GM03348 (cell line): ENCODE data around the gene HYAL1.

Experiments
- DNase-seq: peaks from one replicate; pipeline ENCODE4 v3.0.0; 2012; ENCODE audit warnings: low spot score

The HYAL1 gene

GRCh38 chr3:50303013-50303815 is at the start of gene HYAL1:
HYAL1 (minus strand) TSS chr3:50303574; CDS start chr3:50302956, 618 bp downstream.
- DNase-seq = no peak

GRCh38 chr3:50352781-50353180 is 49.4 kb upstream of the HYAL1 start:
- DNase-seq = no peak

DNA sequence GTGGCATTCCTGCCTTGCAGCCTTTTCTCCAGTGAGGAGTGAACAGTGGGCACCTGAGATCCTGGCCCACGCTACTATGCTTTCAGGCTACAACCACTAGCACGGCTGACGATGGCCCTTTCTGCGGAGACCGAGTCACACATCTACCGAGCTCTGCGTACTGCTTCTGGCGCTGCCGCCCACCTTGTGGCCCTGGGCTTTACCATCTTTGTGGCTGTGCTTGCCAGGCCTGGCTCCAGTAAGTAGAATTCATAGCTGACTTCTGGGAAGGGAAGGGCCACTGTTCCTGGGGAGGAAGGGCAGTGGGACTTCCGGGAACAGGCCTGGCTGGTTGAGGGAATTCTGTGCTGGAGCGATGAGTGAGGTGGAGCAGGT is 47.9 kb upstream of the HYAL1 start:
- DNase-seq = no peak

GRCh38 chr3:50350527-50351322 is 47.4 kb upstream of the HYAL1 start, which contains the start of the genes CYB561D2 and NPRL2:
CYB561D2 (plus strand) TSS chr3:50350862; CDS start chr3:50351434, 572 bp downstream.
NPRL2 (minus strand) TSS chr3:50350775; CDS start chr3:50350652, 123 bp downstream.
- DNase-seq = peak; percentile 97

GRCh38 chr3:50350213-50350526 is 46.8 kb upstream of the HYAL1 start:
- no peak for DNase-seq

DNA sequence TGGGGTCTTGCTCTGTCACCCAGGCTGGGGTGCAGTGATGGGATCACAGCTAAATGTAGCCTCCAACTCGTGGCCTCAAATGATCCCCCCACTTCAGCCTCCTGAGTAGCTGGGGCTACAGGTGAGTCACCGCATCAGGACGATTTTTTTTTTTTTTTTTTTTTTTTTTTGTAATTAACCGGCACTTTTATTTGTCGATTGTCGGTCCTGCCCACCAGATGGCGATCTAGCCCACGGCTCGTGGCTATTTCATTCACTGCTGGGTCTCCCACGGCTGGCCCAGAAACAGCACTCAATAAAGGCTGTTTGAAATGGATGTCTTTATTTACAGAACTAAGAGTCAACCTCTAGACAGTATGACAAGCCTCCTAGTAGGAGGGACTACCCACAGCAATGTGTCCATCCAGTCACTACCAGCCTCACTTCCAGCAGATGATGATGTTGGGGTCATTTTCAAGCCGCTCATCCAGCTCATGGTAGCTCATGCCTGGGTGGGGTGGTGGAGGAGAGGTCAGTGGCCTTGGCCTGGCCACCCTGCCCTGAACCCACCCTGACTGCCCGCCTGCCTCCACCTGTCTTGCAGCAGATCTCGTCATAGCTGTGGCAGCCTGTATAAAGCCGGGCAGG is 43.9 kb upstream of the HYAL1 start:
- DNase-seq = peak; percentile 77

DNA sequence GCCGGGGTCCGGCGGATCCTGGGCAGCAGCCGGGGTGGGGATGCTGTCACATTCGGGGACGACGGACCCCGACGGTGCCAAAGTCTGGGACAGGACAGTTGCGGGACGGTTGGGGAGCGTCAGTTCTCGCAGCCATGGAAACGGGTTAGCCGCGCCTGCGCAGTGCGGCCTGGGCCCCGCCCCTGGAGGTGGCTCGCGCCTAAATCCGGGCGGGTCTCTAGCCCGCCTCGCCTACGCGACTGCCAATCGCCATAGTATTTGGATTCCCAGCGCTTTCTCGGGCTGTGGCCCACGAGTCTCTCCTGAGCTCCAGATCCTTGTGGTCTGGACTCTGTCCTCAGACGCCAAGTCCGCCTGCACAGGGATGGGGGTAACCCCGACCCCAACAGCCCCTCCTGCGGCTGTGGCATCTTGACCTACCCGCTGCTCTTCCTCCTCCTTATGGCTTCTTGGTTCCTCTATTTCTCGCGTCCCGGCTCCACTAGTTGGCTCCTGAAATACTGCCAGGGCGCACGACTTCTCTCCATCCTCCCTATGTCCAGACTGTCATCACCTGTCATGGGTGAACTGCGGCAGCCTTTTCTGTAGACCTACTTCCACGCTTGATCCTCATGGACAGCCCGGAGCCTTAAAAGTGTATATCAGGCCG is 42.3 kb upstream of the HYAL1 start, which contains the start of gene ZMYND10:
Gene ZMYND10, minus strand, starts transcription at position 147 of the 649 bp plus-strand sequence. CDS start 153 bp downstream, outside the sequence.
- DNase-seq = peak; percentile 95

GRCh38 chr3:50345008-50345407 is 41.6 kb upstream of the HYAL1 start:
- no peak for DNase-seq

- DNase-seq = no peak
These were observed 39.6 kb upstream of the HYAL1 start for GRCh38 chr3:50342813-50343633.

DNA sequence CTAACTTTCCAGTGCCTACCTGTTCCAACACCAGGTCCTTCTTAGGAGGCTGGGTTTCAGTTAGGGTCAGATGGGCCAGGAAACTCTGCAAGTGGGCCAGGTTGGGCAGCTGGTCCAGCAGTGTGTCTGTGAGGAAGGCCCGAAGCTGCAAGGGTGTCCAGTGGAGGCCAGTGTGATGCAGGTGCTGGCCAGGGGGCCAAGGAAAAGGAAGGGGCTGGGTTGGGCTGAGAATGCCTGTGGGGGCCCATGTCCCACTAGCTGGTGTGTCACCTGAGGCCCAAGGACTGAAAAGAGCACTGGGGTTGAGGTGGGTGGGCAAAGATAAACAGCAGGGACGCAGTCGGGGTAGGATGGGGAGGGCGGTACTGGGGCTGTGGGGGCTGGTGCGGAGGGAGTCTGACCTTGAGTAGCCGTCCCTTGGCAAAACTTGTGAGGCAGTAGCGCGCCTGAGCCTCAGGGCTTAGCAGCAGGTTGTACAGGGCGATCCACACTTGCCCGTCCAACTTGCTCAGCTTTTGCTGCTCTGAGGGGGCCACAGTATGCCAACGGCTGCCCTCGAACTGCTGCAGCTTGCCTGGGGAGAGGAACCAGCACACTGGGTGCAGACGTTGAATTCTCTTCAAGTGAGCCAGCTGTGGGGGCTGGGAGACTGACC is 38.7 kb upstream of the HYAL1 start:
- no peak for DNase-seq

- no peak for DNase-seq
These were observed 38.2 kb upstream of the HYAL1 start for GRCh38 chr3:50341537-50341936.

DNA sequence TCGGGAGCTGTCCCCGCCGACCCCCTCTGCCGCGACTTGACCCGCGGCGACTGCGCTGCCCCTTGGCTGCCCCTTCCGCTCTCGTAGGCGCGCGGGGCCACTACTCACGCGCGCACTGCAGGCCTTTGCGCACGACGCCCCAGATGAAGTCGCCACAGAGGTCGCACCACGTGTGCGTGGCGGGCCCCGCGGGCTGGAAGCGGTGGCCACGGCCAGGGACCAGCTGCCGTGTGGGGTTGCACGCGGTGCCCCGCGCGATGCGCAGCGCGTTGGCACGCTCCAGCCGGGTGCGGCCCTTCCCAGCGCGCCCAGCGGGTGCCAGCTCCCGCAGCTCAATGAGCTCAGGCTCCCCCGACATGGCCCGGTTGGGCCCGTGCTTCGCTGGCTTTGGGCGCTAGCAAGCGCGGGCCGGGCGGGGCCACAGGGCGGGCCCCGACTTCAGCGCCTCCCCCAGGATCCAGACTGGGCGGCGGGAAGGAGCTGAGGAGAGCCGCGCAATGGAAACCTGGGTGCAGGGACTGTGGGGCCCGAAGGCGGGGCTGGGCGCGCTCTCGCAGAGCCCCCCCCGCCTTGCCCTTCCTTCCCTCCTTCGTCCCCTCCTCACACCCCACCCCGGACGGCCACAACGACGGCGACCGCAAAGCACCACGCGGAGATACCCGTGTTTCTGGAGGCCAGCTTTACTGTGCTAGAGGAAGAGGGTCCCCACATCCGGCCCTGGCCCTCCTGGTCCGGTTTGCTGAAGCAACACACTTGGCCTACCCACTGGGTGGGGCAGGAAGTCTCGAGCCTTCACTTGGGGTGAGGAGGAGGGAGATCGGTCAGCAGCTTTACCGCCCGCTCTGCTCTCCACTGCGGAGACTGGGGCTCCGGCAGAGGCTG is 37.3 kb upstream of the HYAL1 start, which contains the start of gene RASSF1:
Gene RASSF1, minus strand, starts transcription at position 389 of the 882 bp plus-strand sequence. Its CDS starts 31 bp downstream, at position 358.
- peak; percentile 87 for DNase-seq

DNA sequence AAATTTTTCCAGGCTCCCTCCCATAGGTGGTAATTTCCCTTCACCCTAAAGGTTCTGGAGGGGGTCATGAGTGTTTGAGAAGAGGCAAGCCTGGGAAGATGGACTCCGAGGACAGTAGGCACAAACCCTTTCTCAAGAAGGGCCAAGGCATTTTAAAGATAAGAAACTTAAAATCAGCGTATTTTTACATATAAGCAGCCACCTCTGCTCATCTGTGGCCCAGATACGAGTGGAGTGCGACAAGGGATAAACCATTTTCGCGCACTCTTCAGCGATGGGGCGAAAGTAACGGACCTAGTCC is 36.7 kb upstream of the HYAL1 start:
- no peak for DNase-seq

GRCh38 chr3:50339485-50340146 is 36.2 kb upstream of the HYAL1 start:
- DNase-seq = peak; percentile 55

DNA sequence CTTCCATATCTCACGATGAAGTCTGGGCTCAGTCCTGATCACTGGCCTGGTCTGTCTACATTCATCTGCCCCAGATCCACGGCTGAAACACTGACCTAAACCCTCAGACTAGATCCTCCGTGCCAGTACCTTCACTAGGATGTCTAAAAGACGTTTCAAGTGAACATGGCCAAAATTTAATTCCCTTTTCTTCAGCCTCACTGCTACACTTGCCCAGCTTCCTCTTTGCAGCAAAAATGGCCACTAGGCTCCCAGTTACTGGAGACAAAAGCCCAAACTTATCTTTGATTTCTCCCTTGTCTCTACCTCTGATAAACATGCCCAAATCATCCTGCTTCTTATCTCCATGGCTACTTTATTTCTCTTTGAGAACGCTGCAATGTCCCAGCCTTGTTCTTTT is 35.6 kb upstream of the HYAL1 start:
- DNase-seq = no peak

GRCh38 chr3:50337175-50337861 is 33.9 kb upstream of the HYAL1 start:
- DNase-seq = peak; percentile 98

- DNase-seq = peak; percentile 35
These were observed 33.2 kb upstream of the HYAL1 start for GRCh38 chr3:50336452-50337174.
